HepG2 (cell line): Measurements from ENCODE around the gene GJD4. TPM values are rescaled to one million over a fixed set of nuclear protein-coding genes. Genes with fewer than 3 reads are reported as not detected.

ENCODE experiments used
- ATAC-seq: fragments of 200-7000 bp; cut with Tn5 transposase; 3 replicates; pipeline ENCODE4 v1.9.1; 2020; ENCODE audit warnings: mild to moderate bottlenecking, moderate library complexity
- BruUV-seq: library from RNA; stranded (reverse); fragments of 400-500 nt; replicated peaks from 2 replicates; lab custom pipeline; 2021; lab: Mats Ljungman, UMichigan
- CTCF ChIA-PET: fragments of 300-600 bp; formaldehyde crosslinking; extraction: SDS; loops from one replicate; lab custom pipeline; 2021; ENCODE audit warnings: low total read pairs, inconsistent platforms, low intra/inter-chr PET ratio; lab: Yijun Ruan, JAX
- POLR2A ChIA-PET: fragments of 350-600 bp; sonication (Branson Sonifier 250); formaldehyde crosslinking; loops from one replicate; lab custom pipeline; 2020; ENCODE audit warnings: antibody characterized with exemption, inconsistent platforms; lab: Yijun Ruan, JAX
- DNase-seq: peaks from one replicate; pipeline ENCODE4 v3.0.0-alpha.2; 2015; ENCODE audit warnings: low spot score
- FAIRE-seq: peaks from 3 replicates; lab custom pipeline; 2011; peaks lifted over from hg19 to GRCh38; lab: Jason Lieb, UNC
- H2AFZ ChIP-seq: one replicate; pipeline ENCODE4 v1.6.1; 2011; ENCODE audit warnings: low read length, inconsistent platforms
- H3K27ac ChIP-seq: fragments of 300-600 bp; 3 replicates; pipeline ENCODE4 v1.8.0; 2011; ENCODE audit warnings: mixed run types, mild to moderate bottlenecking, mixed read lengths, low read length, inconsistent platforms; ENCODE audit not compliant: insufficient read depth; ENCODE audit errors: extremely low read length
- H3K27me3 ChIP-seq, 2 experiments: fragments of 200-600 bp in 1 of 2; 2 replicates in 1 of 2; 3 replicates in 1 of 2; pipeline versions ENCODE4 v1.6.0 to v1.8.0; 2011; ENCODE audit warnings: low read length in 2 of 2, mild to moderate bottlenecking in 2 of 2, moderate library complexity in 2 of 2, inconsistent platforms in 1 of 2; ENCODE audit not compliant: insufficient read depth in 2 of 2, control insufficient read depth in 1 of 2
- H3K36me3 ChIP-seq, 2 experiments: fragments of 200-600 bp in 1 of 2; replicated peaks in 1 of 2; 2 replicates in 1 of 2; 3 replicates in 1 of 2; pipeline versions ENCODE4 v1.5.1 to v1.8.0; 2011; ENCODE audit warnings: low read length in 2 of 2, inconsistent platforms in 1 of 2; ENCODE audit not compliant: insufficient read depth in 2 of 2, control insufficient read depth in 1 of 2
- H3K4me1 ChIP-seq: 2 replicates; pipeline ENCODE4 v1.5.1; 2012; ENCODE audit warnings: low read length, inconsistent platforms; ENCODE audit not compliant: insufficient read depth
- H3K4me2 ChIP-seq: 2 replicates; pipeline ENCODE4 v1.6.0; 2011; ENCODE audit warnings: low read depth, low read length, inconsistent platforms
- H3K4me3 ChIP-seq, 3 experiments: fragments of 200-600 bp in 1 of 3; sonication (generic), shearing (Covaris generic) in 1 of 3; replicated peaks in 1 of 3; 2 replicates each; pipeline ENCODE4 v1.5.1; 2011 to 2016; ENCODE audit warnings: low read length in 3 of 3, inconsistent platforms in 2 of 3, low read depth in 2 of 3, mild to moderate bottlenecking in 2 of 3, control low read depth in 1 of 3, mixed read lengths in 1 of 3; ENCODE audit not compliant: insufficient read depth in 1 of 3
- H3K79me2 ChIP-seq: one replicate; pipeline ENCODE4 v1.6.1; 2011; ENCODE audit warnings: low read length, inconsistent platforms; ENCODE audit not compliant: insufficient read depth
- H3K9ac ChIP-seq: 2 replicates; pipeline ENCODE4 v1.6.0; 2011; ENCODE audit warnings: mild to moderate bottlenecking, low read depth, low read length, inconsistent platforms; ENCODE audit not compliant: insufficient read depth
- H3K9me3 ChIP-seq: 2 replicates; pipeline ENCODE4 v1.5.1; 2012; ENCODE audit warnings: mild to moderate bottlenecking, low read length
- H4K20me1 ChIP-seq: 2 replicates; pipeline ENCODE4 v1.6.0; 2011; ENCODE audit warnings: inconsistent platforms, mild to moderate bottlenecking, low read length, moderate library complexity; ENCODE audit not compliant: insufficient read depth
- BCL3 ChIP-seq: sonication (generic); formaldehyde crosslinking; IDR thresholded peaks from 2 replicates; pipeline ENCODE4 v1.5.1; 2020; ENCODE audit warnings: mild to moderate bottlenecking, missing genetic modification reagents, moderate library complexity
- CSRNP2 ChIP-seq: sonication (generic); formaldehyde crosslinking; conservative IDR thresholded peaks from 2 replicates; pipeline ENCODE4 v1.8.0; 2022; ENCODE audit warnings: low read depth, missing genetic modification reagents
- HOXA7 ChIP-seq: sonication (generic); formaldehyde crosslinking; IDR thresholded peaks from 2 replicates; pipeline ENCODE4 v1.8.1; 2022; ENCODE audit warnings: mild to moderate bottlenecking, missing genetic modification reagents, moderate library complexity
- NR2F1 ChIP-seq, 2 experiments: fragments of 450-650 bp in 1 of 2; formaldehyde crosslinking in 1 of 2; IDR thresholded peaks; 2 replicates each; pipeline versions ENCODE4 v1.5.0 to v1.6.1; 2016 to 2020; ENCODE audit warnings: mild to moderate bottlenecking in 1 of 2, missing compliant biosample characterization in 1 of 2, missing genetic modification reagents in 1 of 2, moderate library complexity in 1 of 2
- PREB ChIP-seq: sonication (generic); formaldehyde crosslinking; IDR thresholded peaks from 2 replicates; pipeline ENCODE4 v1.4.0; 2020; ENCODE audit warnings: missing genetic modification reagents
- ZBTB40 ChIP-seq, 2 experiments: fragments of 450-650 bp in 1 of 2; sonication (generic) in 1 of 2; formaldehyde crosslinking in 1 of 2; IDR thresholded peaks; 2 replicates each; pipeline versions ENCODE4 v1.6.1 to v1.8.0; 2016 to 2022; ENCODE audit warnings: antibody characterized with exemption in 1 of 2, mild to moderate bottlenecking in 1 of 2, missing genetic modification reagents in 1 of 2
- ZNF160 ChIP-seq: sonication (generic); formaldehyde crosslinking; IDR thresholded peaks from 2 replicates; pipeline ENCODE4 v1.8.0; 2022; ENCODE audit warnings: mild to moderate bottlenecking, inconsistent platforms, missing genetic modification reagents
- ZNF24 ChIP-seq: fragments of 450-650 bp; IDR thresholded peaks from 2 replicates; pipeline ENCODE4 v1.6.1; 2017; ENCODE audit warnings: antibody characterized with exemption, mild to moderate bottlenecking
- ZNF296 ChIP-seq: sonication (generic); formaldehyde crosslinking; conservative IDR thresholded peaks from 2 replicates; pipeline ENCODE4 v1.5.0; 2020; ENCODE audit warnings: mild to moderate bottlenecking, missing genetic modification reagents
- ZNF629 ChIP-seq: sonication (generic); formaldehyde crosslinking; conservative IDR thresholded peaks from 2 replicates; pipeline ENCODE4 v1.5.0; 2020; ENCODE audit warnings: missing genetic modification reagents
- WGBS: methylation state at CpG from one replicate; pipeline ENCODE4 v1.1.6; 2017; ENCODE audit warnings: low lambda C conversion rate; 5-methylcytosine and 5-hydroxymethylcytosine counted together
- in situ Hi-C: cut with HindIII; loops from 2 replicates; pipeline ENCODE4 v1.10.0; 2017; ENCODE audit warnings: low pct_unique_long_range_greater_than_20kb; ENCODE audit not compliant: extremely low pct_ligation_motif_present
- intact Hi-C: fragments of 100-400 bp; cut with micrococcal nuclease; formaldehyde crosslinking; loops from one replicate; pipeline ENCODE4 v1.10.0; 2022; ENCODE audit not compliant: unreplicated experiment
- polyA plus RNA-seq, 8 experiments: library from polyadenylated mRNA; depleted of rRNA in 3 of 8; stranded (reverse) in 7 of 8; unstranded in 1 of 8; fragments of >200 nt; fragmentation: Illumina TruSeq in 4 of 8; extraction: Trizol in 4 of 8; gene quantifications; 2 replicates each; pipeline versions ENCODE4 v1.2.1 to v1.2.3, GENCODE V29; 2011 to 2016; ENCODE audit warnings: low read depth in 4 of 8, missing spikeins in 1 of 8, mixed read lengths in 1 of 8; ENCODE audit not compliant: insufficient read depth in 1 of 8
- total RNA-seq, 5 experiments: library from RNA; depleted of rRNA; stranded (reverse); fragments of >200 nt; fragmentation: Illumina TruSeq; extraction: Trizol; gene quantifications; 2 replicates each; pipeline ENCODE4 v1.2.3, GENCODE V29; 2016; ENCODE audit warnings: low read depth in 1 of 5

The GJD4 gene
- total and polyA plus RNA-seq, 2 of the 13 experiments (the other 11 are each of a cell fraction or from before 2014, with no cell fraction given), result not detected

- Histone ChIP-seq H3K27ac (no peak overlapping the region), H3K36me3 (no peaks in the 10 kb centered on the region), H3K79me2 (no peaks in the 10 kb centered on the region), H4K20me1 (no peaks in the 10 kb centered on the region), H3K27me3 (peaks cover 0 to 6% of the 10 kb centered on the region in 2 experiments; a peak in 1 of 5 replicates), H3K4me3 (no peak overlapping the region), H3K4me1 (no peaks in the 10 kb centered on the region), H3K4me2 (no peak overlapping the region), H3K9ac (no peak overlapping the region), H2AFZ (no peak overlapping the region), H3K9me3 (no peaks in the 10 kb centered on the region)
- no peak for FAIRE-seq
- ATAC-seq, result no peak
- ChIA-PET CTCF (no interaction called here), POLR2A (no interaction called here)
- no peak for DNase-seq
- intact Hi-C loops (no loop called here), in situ Hi-C loops (no loop called here)
- no TSS peak for BruUV-seq
- WGBS, result 18% methylated on average over 3 of the region's 3 CpGs
- TF ChIP-seq HOXA7, result no peak
- TF ChIP-seq NR2F1 (CRISPR knock-in tag; IDR thresholded peaks at IDR 0.05), result no peak
- TF ChIP-seq ZNF296 (CRISPR knock-in tag), result no peak
- TF ChIP-seq ZNF629 (CRISPR knock-in tag), result no peak
- no peak for TF ChIP-seq ZNF24
- TF ChIP-seq PREB (CRISPR knock-in tag), result no peak
- no peak for TF ChIP-seq ZNF160
- TF ChIP-seq BCL3 (CRISPR knock-in tag), result no peak
- TF ChIP-seq CSRNP2 (CRISPR knock-in tag), result no peak
- TF ChIP-seq ZBTB40 (IDR thresholded peaks at IDR 0.05), result no peak
- no peak for TF ChIP-seq ZBTB40 (CRISPR knock-in tag; IDR thresholded peaks at IDR 0.05)
Measured at GRCh38 chr10:35580423-35580770, 24.7 kb upstream of the GJD4 start.
